A549 (cell line): ENCODE measurements around the gene PSMD1.

Experiments
- BHLHE40 ChIP-seq: IDR thresholded peaks from 2 replicates; pipeline ENCODE4 v1.6.1; 2012; ENCODE audit warnings: low read depth, low read length, inconsistent platforms
- CEBPB ChIP-seq, 2 experiments: fragments of >200 bp in 1 of 2; sonication (Bioruptor Twin) in 1 of 2; formaldehyde crosslinking in 1 of 2; IDR thresholded peaks; 2 replicates each; pipeline ENCODE4 v1.6.1; 2012 to 2016
- EP300 ChIP-seq, 2 experiments: fragments of >200 bp; sonication (Bioruptor Twin); formaldehyde crosslinking; IDR thresholded peaks; 2 replicates in 1 of 2; 3 replicates in 1 of 2; pipeline ENCODE4 v1.6.1; 2016 to 2017
- NFE2L2 ChIP-seq: fragments of 150-350 bp; conservative IDR thresholded peaks from 2 replicates; pipeline ENCODE4 v1.6.1; 2014; ENCODE audit warnings: low read length
- POLR2A ChIP-seq: IDR thresholded peaks from 2 replicates; pipeline ENCODE4 v1.6.1; 2012; ENCODE audit warnings: mild to moderate bottlenecking, low read length
- SMC3 ChIP-seq: fragments of >200 bp; sonication (Bioruptor Twin); formaldehyde crosslinking; IDR thresholded peaks from 3 replicates; pipeline ENCODE4 v1.6.1; 2018; ENCODE audit warnings: inconsistent platforms
- SREBF2 ChIP-seq: fragments of 450-650 bp; IDR thresholded peaks from 2 replicates; pipeline ENCODE4 v1.6.1; 2014; ENCODE audit warnings: mild to moderate bottlenecking, moderate library complexity
- ZNF302 ChIP-seq: fragments of 250-450 bp; sonication (Bioruptor Pico); IDR thresholded peaks from 2 replicates; pipeline ENCODE4 v1.9.0; 2021; ENCODE audit warnings: inconsistent platforms, mild to moderate bottlenecking, moderate library complexity
- TF ChIP-seq, protein P1 (sequence below): fragments of >200 bp; sonication (Bioruptor Twin); formaldehyde crosslinking; IDR thresholded peaks from 3 replicates; pipeline ENCODE4 v1.5.1; 2016
- TF ChIP-seq, protein P2 (sequence below): IDR thresholded peaks from 2 replicates; pipeline ENCODE4 v1.6.1; 2012
- TF ChIP-seq, protein P3 (sequence below): IDR thresholded peaks from 2 replicates; pipeline ENCODE4 v1.6.1; 2012
- TF ChIP-seq, protein P4 (sequence below): fragments of 250-450 bp; sonication (Bioruptor Pico); IDR thresholded peaks from 2 replicates; pipeline ENCODE4 v1.5.0; 2021; ENCODE audit warnings: mild to moderate bottlenecking, moderate library complexity, borderline replicate concordance

DNA sequence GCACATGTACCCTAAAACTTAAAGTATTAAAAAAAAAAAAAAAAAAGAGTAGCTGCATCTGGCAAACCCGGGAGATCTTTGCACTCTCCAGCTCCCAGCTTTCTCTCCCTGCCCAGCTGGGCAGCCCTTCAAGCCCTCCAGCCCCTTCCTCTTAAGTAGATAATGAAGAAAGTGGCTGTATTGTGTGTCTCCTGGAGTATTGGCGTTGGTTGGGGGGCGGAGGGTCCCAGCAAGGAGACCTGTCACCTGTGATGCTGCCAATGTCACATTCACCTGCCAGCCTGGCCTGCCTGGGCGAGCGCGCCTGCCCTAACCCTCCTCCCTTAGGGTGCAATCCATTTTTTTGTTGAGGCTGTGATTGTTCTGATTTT is 17.4 kb upstream of the PSMD1 start:
- TF ChIP-seq, protein P1, sequence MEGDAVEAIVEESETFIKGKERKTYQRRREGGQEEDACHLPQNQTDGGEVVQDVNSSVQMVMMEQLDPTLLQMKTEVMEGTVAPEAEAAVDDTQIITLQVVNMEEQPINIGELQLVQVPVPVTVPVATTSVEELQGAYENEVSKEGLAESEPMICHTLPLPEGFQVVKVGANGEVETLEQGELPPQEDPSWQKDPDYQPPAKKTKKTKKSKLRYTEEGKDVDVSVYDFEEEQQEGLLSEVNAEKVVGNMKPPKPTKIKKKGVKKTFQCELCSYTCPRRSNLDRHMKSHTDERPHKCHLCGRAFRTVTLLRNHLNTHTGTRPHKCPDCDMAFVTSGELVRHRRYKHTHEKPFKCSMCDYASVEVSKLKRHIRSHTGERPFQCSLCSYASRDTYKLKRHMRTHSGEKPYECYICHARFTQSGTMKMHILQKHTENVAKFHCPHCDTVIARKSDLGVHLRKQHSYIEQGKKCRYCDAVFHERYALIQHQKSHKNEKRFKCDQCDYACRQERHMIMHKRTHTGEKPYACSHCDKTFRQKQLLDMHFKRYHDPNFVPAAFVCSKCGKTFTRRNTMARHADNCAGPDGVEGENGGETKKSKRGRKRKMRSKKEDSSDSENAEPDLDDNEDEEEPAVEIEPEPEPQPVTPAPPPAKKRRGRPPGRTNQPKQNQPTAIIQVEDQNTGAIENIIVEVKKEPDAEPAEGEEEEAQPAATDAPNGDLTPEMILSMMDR: no peak
- TF ChIP-seq EP300 (IDR thresholded peaks at IDR 0.05): no peak
- no peak for TF ChIP-seq ZNF302
- no peak for TF ChIP-seq BHLHE40
- TF ChIP-seq CEBPB (IDR thresholded peaks at IDR 0.05): no peak
- TF ChIP-seq POLR2A: no peak
- TF ChIP-seq, protein P2, sequence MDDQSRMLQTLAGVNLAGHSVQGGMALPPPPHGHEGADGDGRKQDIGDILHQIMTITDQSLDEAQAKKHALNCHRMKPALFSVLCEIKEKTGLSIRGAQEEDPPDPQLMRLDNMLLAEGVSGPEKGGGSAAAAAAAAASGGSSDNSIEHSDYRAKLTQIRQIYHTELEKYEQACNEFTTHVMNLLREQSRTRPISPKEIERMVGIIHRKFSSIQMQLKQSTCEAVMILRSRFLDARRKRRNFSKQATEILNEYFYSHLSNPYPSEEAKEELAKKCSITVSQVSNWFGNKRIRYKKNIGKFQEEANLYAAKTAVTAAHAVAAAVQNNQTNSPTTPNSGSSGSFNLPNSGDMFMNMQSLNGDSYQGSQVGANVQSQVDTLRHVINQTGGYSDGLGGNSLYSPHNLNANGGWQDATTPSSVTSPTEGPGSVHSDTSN: no peak
- TF ChIP-seq, protein P3, sequence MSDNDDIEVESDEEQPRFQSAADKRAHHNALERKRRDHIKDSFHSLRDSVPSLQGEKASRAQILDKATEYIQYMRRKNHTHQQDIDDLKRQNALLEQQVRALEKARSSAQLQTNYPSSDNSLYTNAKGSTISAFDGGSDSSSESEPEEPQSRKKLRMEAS: no peak
- TF ChIP-seq SMC3: no peak
- no peak for TF ChIP-seq SREBF2
- TF ChIP-seq NFE2L2: no peak
- TF ChIP-seq, protein P4, sequence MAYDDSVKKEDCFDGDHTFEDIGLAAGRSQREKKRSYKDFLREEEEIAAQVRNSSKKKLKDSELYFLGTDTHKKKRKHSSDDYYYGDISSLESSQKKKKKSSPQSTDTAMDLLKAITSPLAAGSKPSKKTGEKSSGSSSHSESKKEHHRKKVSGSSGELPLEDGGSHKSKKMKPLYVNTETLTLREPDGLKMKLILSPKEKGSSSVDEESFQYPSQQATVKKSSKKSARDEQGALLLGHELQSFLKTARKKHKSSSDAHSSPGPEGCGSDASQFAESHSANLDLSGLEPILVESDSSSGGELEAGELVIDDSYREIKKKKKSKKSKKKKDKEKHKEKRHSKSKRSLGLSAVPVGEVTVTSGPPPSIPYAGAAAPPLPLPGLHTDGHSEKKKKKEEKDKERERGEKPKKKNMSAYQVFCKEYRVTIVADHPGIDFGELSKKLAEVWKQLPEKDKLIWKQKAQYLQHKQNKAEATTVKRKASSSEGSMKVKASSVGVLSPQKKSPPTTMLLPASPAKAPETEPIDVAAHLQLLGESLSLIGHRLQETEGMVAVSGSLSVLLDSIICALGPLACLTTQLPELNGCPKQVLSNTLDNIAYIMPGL (CRISPR knock-in tag): no peak
